Panc1 (cell line): Measurements from ENCODE around the gene CHID1. TPM values are rescaled to one million over a fixed set of nuclear protein-coding genes. Genes with fewer than 3 reads are reported as not detected.
A peak's percentile ranks its signal among the peaks of the same experiment; 100 is the strongest.

Experiments
- ATAC-seq: fragments of 200-7000 bp; cut with Tn5 transposase; 2 replicates; pipeline ENCODE4 v1.9.1; 2020; ENCODE audit warnings: mild to moderate bottlenecking, moderate library complexity
- BruUV-seq: library from RNA; stranded (reverse); fragments of 400-500 nt; replicated peaks from 2 replicates; lab custom pipeline; 2021; lab: Mats Ljungman, UMichigan
- CTCF ChIA-PET: fragments of 300-600 bp; sonication (Branson Sonifier 250); formaldehyde crosslinking; loops from one replicate; lab custom pipeline; 2022; ENCODE audit warnings: antibody characterized with exemption; lab: Charles Lee
- POLR2A ChIA-PET: fragments of 300-600 bp; sonication (Branson Sonifier 250); formaldehyde crosslinking; loops from one replicate; lab custom pipeline; 2022; ENCODE audit warnings: antibody characterized with exemption; lab: Charles Lee
- DNase-seq: peaks from one replicate; pipeline ENCODE4 v3.0.0-alpha.2; 2010; ENCODE audit warnings: low read depth, low spot score
- H3K27ac ChIP-seq: 2 replicates; pipeline ENCODE4 v1.5.1; 2011; ENCODE audit warnings: mild to moderate bottlenecking, low read length, inconsistent platforms
- H3K27me3 ChIP-seq: fragments of 200-500 bp; sonication (Bioruptor generic); 2 replicates; pipeline ENCODE4 v1.6.0; 2014; ENCODE audit warnings: low read length, inconsistent platforms; ENCODE audit not compliant: control insufficient read depth, insufficient read depth
- H3K36me3 ChIP-seq: fragments of 200-500 bp; sonication (Bioruptor generic); 2 replicates; pipeline ENCODE4 v1.5.1; 2014; ENCODE audit warnings: inconsistent platforms, mild to moderate bottlenecking, low read length, moderate library complexity; ENCODE audit not compliant: control insufficient read depth, insufficient read depth
- H3K4me1 ChIP-seq: 2 replicates; pipeline ENCODE4 v1.5.1; 2011; ENCODE audit warnings: inconsistent platforms, mild to moderate bottlenecking, low read length, moderate library complexity; ENCODE audit not compliant: control insufficient read depth, insufficient read depth
- H3K4me3 ChIP-seq, 2 experiments: 2 replicates each; pipeline ENCODE4 v1.5.1; 2011 to 2012; ENCODE audit warnings: low read depth in 2 of 2, low read length in 2 of 2, mild to moderate bottlenecking in 2 of 2, inconsistent platforms in 1 of 2, moderate library complexity in 1 of 2
- H3K9me3 ChIP-seq: fragments of 200-500 bp; sonication (Bioruptor generic); 2 replicates; pipeline ENCODE4 v1.5.1; 2014; ENCODE audit warnings: low read depth, mild to moderate bottlenecking, inconsistent platforms, low read length, moderate library complexity; ENCODE audit not compliant: control insufficient read depth, insufficient read depth
- CTCF ChIP-seq: fragments of 450-650 bp; IDR thresholded peaks from 2 replicates; pipeline ENCODE4 v1.5.1; 2017; ENCODE audit warnings: mild to moderate bottlenecking
- POLR2AphosphoS5 ChIP-seq: IDR thresholded peaks from 2 replicates; pipeline ENCODE4 v1.6.1; 2012; ENCODE audit warnings: mild to moderate bottlenecking, low read depth, low read length, moderate library complexity
- REST ChIP-seq, 2 experiments: IDR thresholded peaks; 2 replicates each; pipeline ENCODE4 v1.6.1; 2011 to 2012; ENCODE audit warnings: low read depth in 2 of 2, control low read depth in 1 of 2, low read length in 1 of 2, mild to moderate bottlenecking in 1 of 2, moderate library complexity in 1 of 2; ENCODE audit not compliant: insufficient read depth in 1 of 2
- SIN3A ChIP-seq: IDR thresholded peaks from 2 replicates; pipeline ENCODE4 v1.6.1; 2012; ENCODE audit warnings: low read depth, mild to moderate bottlenecking, low read length, moderate library complexity, borderline replicate concordance; ENCODE audit not compliant: insufficient read depth
- TCF7L2 ChIP-seq: IDR thresholded peaks from 2 replicates; pipeline ENCODE4 v1.6.1; 2011; ENCODE audit warnings: mild to moderate bottlenecking, low read depth, low read length, inconsistent platforms
- in situ Hi-C: cut with HindIII; loops from 2 replicates; pipeline ENCODE4 v1.10.0; 2016; ENCODE audit warnings: low sequenced_read_pairs, low pct_unique_long_range_greater_than_20kb
- intact Hi-C: fragments of 100-400 bp; cut with micrococcal nuclease; formaldehyde crosslinking; loops from one replicate; pipeline ENCODE4 v1.10.0; 2022; ENCODE audit not compliant: unreplicated experiment
- total RNA-seq: library from RNA; stranded (reverse); gene quantifications from one replicate; pipeline ENCODE4 v1.2.1, GENCODE V29; 2021; ENCODE audit not compliant: unreplicated experiment

The CHID1 gene
- total RNA-seq, 1 experiment from 2014 or later: 224 TPM

GRCh38 chr11:894575-895201 lies 15.9 kb downstream of the CHID1 start:
- intact Hi-C loops (no loop called here), in situ Hi-C loops (no loop called here)
- ChIA-PET CTCF (interaction anchor here (0.7 to 1.2 kb wide), 3 partner anchors 13 to 61 kb away, joined by 3 to 17 read pairs (median 4); no protein-coding TSS in a partner anchor), POLR2A (no interaction called here)
- Histone ChIP-seq H3K27me3 (no peaks in the 10 kb centered on the region), H3K4me3 (no peak overlapping the region), H3K27ac (no peak overlapping the region), H3K9me3 (no peaks in the 10 kb centered on the region), H3K4me1 (peaks cover 19% of the 10 kb centered on the region), H3K36me3 (peaks cover 4% of the 10 kb centered on the region; the same call in 1 of the 2 replicates)
- BruUV-seq: no TSS peak
- ATAC-seq (peak; percentile 50), DNase-seq (no peak)
- TF ChIP-seq REST (IDR thresholded peaks at IDR 0.05; ENCODE audit: insufficient read depth in 1 of 2, low read depth in 2 of 2, low read length in 1 of 2) (no peak), TCF7L2 (no peak), SIN3A (no peak), POLR2AphosphoS5 (no peak), CTCF (peak; percentile 23; the same call in 1 of the 2 replicates)

GRCh38 chr11:893008-893654 lies 17.5 kb downstream of the CHID1 start:
- CTCF ChIA-PET: no interaction called here

More at GRCh38 chr11:893008-893654, 17.5 kb downstream of the CHID1 start:
- intact Hi-C loops (no loop called here), in situ Hi-C loops (no loop called here)
- DNase-seq (no peak), ATAC-seq (no peak)
- POLR2A ChIA-PET: no interaction called here
- Histone ChIP-seq H3K4me3 (no peak overlapping the region), H3K9me3 (no peaks in the 10 kb centered on the region), H3K27me3 (no peaks in the 10 kb centered on the region), H3K36me3 (no peaks in the 10 kb centered on the region), H3K27ac (no peak overlapping the region), H3K4me1 (peaks cover 19% of the 10 kb centered on the region)
- TF ChIP-seq POLR2AphosphoS5: no peak; the same call in 1 of the 2 replicates
- TF ChIP-seq SIN3A: no peak
- TF ChIP-seq REST (IDR thresholded peaks at IDR 0.05; ENCODE audit: insufficient read depth in 1 of 2, low read depth in 2 of 2, low read length in 1 of 2): 0 out of 4 replicates have a peak, but pooled peaks of 1 of the 2 experiments have one; percentile 11
- no peak for TF ChIP-seq TCF7L2
- TF ChIP-seq CTCF: no peak
- no TSS peak for BruUV-seq
